GM23338 (cell line): ENCODE data around the gene PCSK7.
"Not testable (repeated sequence)": the region's sequence is repeated elsewhere in the genome, so short reads cannot be mapped to it uniquely, and the experiment has no call there.

ENCODE experiments used
- CREB1 ChIP-seq: fragments of 250-450 bp; sonication (Bioruptor Pico); IDR thresholded peaks from 2 replicates; pipeline ENCODE4 v1.5.0; 2020; ENCODE audit warnings: low read depth, mild to moderate bottlenecking, moderate library complexity
- EZH2 ChIP-seq: fragments of 200-600 bp; sonication (generic); IDR thresholded peaks from one replicate; pipeline ENCODE4 v1.8.0; 2017; ENCODE audit warnings: antibody characterized with exemption, mild to moderate bottlenecking, low read depth; ENCODE audit not compliant: unreplicated experiment
- EZH2phosphoT487 ChIP-seq: fragments of 200-600 bp; sonication (generic); IDR thresholded peaks from one replicate; pipeline ENCODE4 v1.8.1; 2018; ENCODE audit warnings: antibody characterized with exemption; ENCODE audit not compliant: unreplicated experiment
- JUNB ChIP-seq: IDR thresholded peaks from one replicate; pipeline ENCODE4 v1.6.1; 2016; ENCODE audit warnings: antibody characterized with exemption; ENCODE audit not compliant: unreplicated experiment
- POLR2AphosphoS5 ChIP-seq: IDR thresholded peaks from 2 replicates; pipeline ENCODE4 v1.6.1; 2016; ENCODE audit warnings: antibody characterized with exemption, low read depth
- TF ChIP-seq, protein P1 (sequence below), 2 experiments: fragments of 200-600 bp in 1 of 2; sonication (generic) in 1 of 2; conservative IDR thresholded peaks; 2 replicates each; pipeline versions ENCODE4 v1.5.1 to v1.6.1; 2016 to 2017; ENCODE audit warnings: antibody characterized with exemption in 2 of 2, low read depth in 2 of 2, mild to moderate bottlenecking in 2 of 2, moderate library complexity in 1 of 2
- TF ChIP-seq, protein P2 (sequence below): IDR thresholded peaks from one replicate; pipeline ENCODE4 v1.6.1; 2018; ENCODE audit warnings: antibody characterized with exemption; ENCODE audit not compliant: unreplicated experiment

DNA sequence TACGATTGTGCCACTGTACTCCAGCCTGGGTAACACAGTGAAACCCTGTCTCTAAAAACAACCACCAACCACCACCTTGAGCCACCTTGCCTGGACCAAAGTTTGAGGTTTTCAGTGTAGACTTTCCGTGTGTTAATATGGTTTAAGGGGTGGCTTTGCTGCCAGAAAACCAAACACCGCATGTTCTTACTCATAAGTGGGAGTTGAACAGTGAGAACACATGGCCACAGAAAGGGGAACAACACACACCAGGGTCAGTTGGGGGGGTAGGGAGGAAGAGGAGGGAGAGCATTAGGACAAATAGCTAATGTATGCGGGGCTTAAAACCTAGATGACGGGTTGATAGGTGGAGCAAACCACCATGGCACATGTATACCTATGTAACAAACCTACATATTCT is 40.3 kb upstream of the PCSK7 start:
- TF ChIP-seq, protein P1, sequence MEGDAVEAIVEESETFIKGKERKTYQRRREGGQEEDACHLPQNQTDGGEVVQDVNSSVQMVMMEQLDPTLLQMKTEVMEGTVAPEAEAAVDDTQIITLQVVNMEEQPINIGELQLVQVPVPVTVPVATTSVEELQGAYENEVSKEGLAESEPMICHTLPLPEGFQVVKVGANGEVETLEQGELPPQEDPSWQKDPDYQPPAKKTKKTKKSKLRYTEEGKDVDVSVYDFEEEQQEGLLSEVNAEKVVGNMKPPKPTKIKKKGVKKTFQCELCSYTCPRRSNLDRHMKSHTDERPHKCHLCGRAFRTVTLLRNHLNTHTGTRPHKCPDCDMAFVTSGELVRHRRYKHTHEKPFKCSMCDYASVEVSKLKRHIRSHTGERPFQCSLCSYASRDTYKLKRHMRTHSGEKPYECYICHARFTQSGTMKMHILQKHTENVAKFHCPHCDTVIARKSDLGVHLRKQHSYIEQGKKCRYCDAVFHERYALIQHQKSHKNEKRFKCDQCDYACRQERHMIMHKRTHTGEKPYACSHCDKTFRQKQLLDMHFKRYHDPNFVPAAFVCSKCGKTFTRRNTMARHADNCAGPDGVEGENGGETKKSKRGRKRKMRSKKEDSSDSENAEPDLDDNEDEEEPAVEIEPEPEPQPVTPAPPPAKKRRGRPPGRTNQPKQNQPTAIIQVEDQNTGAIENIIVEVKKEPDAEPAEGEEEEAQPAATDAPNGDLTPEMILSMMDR (conservative IDR thresholded peaks at IDR 0.05; ENCODE audit: low read depth in 2 of 2), result not testable (repeated sequence)
- not testable (repeated sequence) for TF ChIP-seq POLR2AphosphoS5; EZH2; JUNB; EZH2phosphoT487; CREB1 (CRISPR knock-in tag)
- TF ChIP-seq, protein P2, sequence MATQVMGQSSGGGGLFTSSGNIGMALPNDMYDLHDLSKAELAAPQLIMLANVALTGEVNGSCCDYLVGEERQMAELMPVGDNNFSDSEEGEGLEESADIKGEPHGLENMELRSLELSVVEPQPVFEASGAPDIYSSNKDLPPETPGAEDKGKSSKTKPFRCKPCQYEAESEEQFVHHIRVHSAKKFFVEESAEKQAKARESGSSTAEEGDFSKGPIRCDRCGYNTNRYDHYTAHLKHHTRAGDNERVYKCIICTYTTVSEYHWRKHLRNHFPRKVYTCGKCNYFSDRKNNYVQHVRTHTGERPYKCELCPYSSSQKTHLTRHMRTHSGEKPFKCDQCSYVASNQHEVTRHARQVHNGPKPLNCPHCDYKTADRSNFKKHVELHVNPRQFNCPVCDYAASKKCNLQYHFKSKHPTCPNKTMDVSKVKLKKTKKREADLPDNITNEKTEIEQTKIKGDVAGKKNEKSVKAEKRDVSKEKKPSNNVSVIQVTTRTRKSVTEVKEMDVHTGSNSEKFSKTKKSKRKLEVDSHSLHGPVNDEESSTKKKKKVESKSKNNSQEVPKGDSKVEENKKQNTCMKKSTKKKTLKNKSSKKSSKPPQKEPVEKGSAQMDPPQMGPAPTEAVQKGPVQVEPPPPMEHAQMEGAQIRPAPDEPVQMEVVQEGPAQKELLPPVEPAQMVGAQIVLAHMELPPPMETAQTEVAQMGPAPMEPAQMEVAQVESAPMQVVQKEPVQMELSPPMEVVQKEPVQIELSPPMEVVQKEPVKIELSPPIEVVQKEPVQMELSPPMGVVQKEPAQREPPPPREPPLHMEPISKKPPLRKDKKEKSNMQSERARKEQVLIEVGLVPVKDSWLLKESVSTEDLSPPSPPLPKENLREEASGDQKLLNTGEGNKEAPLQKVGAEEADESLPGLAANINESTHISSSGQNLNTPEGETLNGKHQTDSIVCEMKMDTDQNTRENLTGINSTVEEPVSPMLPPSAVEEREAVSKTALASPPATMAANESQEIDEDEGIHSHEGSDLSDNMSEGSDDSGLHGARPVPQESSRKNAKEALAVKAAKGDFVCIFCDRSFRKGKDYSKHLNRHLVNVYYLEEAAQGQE, result not testable (repeated sequence)
